Endothelial cell (in vitro differentiated cells): ENCODE data around the gene CPED1. TPM values are rescaled to one million over a fixed set of nuclear protein-coding genes. Genes with fewer than 3 reads are reported as not detected.

Source experiments
- DNase-seq: peaks from one replicate; pipeline ENCODE4 v3.0.0; 2021; ENCODE audit warnings: low spot score
- H3K27ac Mint-ChIP-seq: one replicate; pipeline ENCODE4 v1.8.0; 2021; ENCODE audit warnings: mixed read lengths, inconsistent platforms; ENCODE audit not compliant: unreplicated experiment
- H3K27me3 Mint-ChIP-seq: one replicate; pipeline ENCODE4 v1.8.0; 2021; ENCODE audit warnings: mild to moderate bottlenecking, moderate library complexity, mixed read lengths, inconsistent platforms; ENCODE audit not compliant: unreplicated experiment
- H3K36me3 Mint-ChIP-seq: one replicate; pipeline ENCODE4 v1.8.0; 2021; ENCODE audit warnings: mild to moderate bottlenecking, low read depth, mixed read lengths, inconsistent platforms; ENCODE audit not compliant: unreplicated experiment
- H3K4me1 Mint-ChIP-seq: one replicate; pipeline ENCODE4 v1.8.0; 2021; ENCODE audit warnings: mild to moderate bottlenecking, mixed read lengths, inconsistent platforms; ENCODE audit not compliant: unreplicated experiment
- H3K4me3 Mint-ChIP-seq: one replicate; pipeline ENCODE4 v1.8.0; 2021; ENCODE audit warnings: mild to moderate bottlenecking, mixed read lengths, inconsistent platforms; ENCODE audit not compliant: unreplicated experiment
- H3K9me3 Mint-ChIP-seq: one replicate; pipeline ENCODE4 v1.8.0; 2021; ENCODE audit warnings: mixed read lengths, inconsistent platforms; ENCODE audit not compliant: unreplicated experiment
- total RNA-seq: library from RNA; stranded (reverse); fragmentation: NEBNext Ultra II Directional; extraction: Animal tissue kit (Norgen Biotek cat#: 25700); gene quantifications from one replicate; pipeline ENCODE4 v1.2.1, GENCODE V29; 2021; ENCODE audit not compliant: unreplicated experiment
- TF ChIP-seq, protein P1 (sequence below): fragments of 200-600 bp; sonication (generic); IDR thresholded peaks from one replicate; pipeline ENCODE4 v1.5.0; 2021; ENCODE audit warnings: antibody characterized with exemption; ENCODE audit not compliant: unreplicated experiment

The CPED1 gene
- total RNA-seq, 1 donor from 2014 or later: 1.8 TPM

DNA sequence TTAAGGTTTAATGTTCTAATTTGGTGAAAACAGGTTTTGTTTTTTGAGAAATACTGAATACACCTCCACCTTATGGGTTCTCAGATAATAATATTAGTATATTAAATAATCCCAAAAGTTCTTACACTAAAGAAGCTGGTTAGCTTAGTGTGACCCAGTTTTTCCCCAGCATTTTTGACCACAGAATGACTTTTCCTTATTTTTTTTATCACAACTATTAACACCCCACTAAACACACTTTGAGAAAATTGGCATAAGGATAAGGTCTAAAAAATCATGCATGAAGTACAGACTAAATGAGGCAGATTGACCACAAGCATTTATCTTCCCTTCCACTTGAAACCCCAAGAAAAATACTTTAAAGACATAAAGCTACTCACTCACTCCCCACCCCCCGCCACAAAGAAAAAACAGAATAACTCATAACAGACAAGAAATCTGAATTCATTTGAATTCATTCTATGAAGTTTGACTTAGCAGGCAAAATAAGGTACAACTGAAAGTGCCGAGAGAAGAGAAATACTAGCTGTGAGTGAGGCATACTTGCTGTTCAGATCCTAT, 290.6 kb downstream of the CPED1 start:
- TF ChIP-seq, protein P1, sequence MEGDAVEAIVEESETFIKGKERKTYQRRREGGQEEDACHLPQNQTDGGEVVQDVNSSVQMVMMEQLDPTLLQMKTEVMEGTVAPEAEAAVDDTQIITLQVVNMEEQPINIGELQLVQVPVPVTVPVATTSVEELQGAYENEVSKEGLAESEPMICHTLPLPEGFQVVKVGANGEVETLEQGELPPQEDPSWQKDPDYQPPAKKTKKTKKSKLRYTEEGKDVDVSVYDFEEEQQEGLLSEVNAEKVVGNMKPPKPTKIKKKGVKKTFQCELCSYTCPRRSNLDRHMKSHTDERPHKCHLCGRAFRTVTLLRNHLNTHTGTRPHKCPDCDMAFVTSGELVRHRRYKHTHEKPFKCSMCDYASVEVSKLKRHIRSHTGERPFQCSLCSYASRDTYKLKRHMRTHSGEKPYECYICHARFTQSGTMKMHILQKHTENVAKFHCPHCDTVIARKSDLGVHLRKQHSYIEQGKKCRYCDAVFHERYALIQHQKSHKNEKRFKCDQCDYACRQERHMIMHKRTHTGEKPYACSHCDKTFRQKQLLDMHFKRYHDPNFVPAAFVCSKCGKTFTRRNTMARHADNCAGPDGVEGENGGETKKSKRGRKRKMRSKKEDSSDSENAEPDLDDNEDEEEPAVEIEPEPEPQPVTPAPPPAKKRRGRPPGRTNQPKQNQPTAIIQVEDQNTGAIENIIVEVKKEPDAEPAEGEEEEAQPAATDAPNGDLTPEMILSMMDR: no peak

DNA sequence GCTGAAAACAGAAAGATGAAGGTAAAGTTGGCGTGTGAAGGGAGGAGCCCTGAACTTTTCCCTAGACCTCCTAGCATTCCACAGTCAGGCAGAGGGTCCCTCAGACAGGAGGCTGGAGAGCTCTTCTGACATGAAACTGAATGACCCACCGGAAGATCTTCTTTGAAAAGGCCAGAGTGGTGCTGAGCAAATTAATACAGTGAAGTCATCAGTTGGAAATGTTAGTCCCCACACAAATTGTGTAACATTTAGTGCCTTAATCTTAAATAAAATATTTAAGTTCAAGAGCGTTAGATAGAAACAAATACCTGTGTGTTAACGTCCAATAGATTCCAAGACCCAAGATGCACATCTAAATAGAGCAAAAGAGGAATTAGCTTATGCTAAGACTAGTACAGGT, 291.3 kb downstream of the CPED1 start:
- Mint-ChIP-seq H3K27me3 (no peaks in the 10 kb centered on the region), H3K4me1 (no peaks in the 10 kb centered on the region), H3K9me3 (peaks cover 7% of the 10 kb centered on the region), H3K36me3 (peaks cover 6% of the 10 kb centered on the region), H3K27ac (no peak overlapping the region), H3K4me3 (no peak overlapping the region)
- DNase-seq: no peak
- TF ChIP-seq, protein P1: no peak

More for the DNA sequence above, 290.6 kb downstream of the CPED1 start:
- H3K4me1 Mint-ChIP-seq: no peaks in the 10 kb centered on the region
- no peaks in the 10 kb centered on the region for H3K27me3 Mint-ChIP-seq
- H3K36me3 Mint-ChIP-seq: peaks cover 3% of the 10 kb centered on the region
- no peak overlapping the region for H3K27ac Mint-ChIP-seq
- H3K4me3 Mint-ChIP-seq: no peak overlapping the region
- no peak for DNase-seq
- peaks cover 3% of the 10 kb centered on the region for H3K9me3 Mint-ChIP-seq

DNA sequence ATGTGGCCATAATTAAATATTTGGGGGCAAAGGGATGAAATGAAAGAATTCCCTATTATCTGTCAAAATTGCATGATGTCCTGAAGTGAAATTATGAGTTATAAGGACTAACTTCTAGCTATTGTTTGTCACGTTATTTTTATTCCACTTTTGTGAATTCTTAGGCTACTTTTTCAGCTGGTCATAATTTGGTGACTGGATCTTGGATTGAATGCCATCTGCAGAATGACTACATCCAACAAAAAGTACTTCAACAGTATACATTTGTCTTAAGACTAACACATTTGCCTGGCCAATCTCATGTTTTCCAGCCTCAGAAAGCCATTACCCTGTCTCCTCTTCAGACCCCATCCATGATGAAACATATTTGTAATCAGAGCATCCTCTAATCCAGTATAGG, 292.1 kb downstream of the CPED1 start:
- Mint-ChIP-seq H3K9me3 (peaks cover 7% of the 10 kb centered on the region), H3K36me3 (peaks cover 11% of the 10 kb centered on the region), H3K4me3 (no peak overlapping the region), H3K4me1 (no peaks in the 10 kb centered on the region), H3K27ac (no peak overlapping the region), H3K27me3 (no peaks in the 10 kb centered on the region)
- DNase-seq: no peak
- TF ChIP-seq, protein P1: no peak

DNA sequence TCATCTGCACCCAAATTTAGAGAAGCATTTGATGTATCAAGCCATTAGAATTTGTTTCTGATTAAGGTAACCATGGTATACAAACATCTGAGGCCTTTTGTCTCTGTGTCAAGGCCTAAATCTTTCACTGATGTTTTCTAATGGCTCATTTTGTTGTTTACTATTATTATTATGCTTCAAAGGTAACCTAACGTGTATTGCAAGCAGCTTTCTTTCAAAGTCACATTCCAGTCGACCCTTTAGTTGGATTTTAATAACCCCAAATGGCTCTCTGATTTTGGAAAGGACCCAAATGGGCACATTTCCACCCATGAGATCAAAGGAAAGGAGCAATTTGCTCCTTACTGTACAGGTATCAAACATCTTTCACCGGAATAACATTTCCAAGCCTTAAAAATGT, 293.6 kb downstream of the CPED1 start:
- Mint-ChIP-seq H3K4me3 (no peak overlapping the region), H3K4me1 (no peaks in the 10 kb centered on the region), H3K27ac (no peak overlapping the region), H3K9me3 (peaks cover 7% of the 10 kb centered on the region), H3K36me3 (peaks cover 11% of the 10 kb centered on the region), H3K27me3 (no peaks in the 10 kb centered on the region)
- DNase-seq: no peak
- TF ChIP-seq, protein P1: no peak

DNA sequence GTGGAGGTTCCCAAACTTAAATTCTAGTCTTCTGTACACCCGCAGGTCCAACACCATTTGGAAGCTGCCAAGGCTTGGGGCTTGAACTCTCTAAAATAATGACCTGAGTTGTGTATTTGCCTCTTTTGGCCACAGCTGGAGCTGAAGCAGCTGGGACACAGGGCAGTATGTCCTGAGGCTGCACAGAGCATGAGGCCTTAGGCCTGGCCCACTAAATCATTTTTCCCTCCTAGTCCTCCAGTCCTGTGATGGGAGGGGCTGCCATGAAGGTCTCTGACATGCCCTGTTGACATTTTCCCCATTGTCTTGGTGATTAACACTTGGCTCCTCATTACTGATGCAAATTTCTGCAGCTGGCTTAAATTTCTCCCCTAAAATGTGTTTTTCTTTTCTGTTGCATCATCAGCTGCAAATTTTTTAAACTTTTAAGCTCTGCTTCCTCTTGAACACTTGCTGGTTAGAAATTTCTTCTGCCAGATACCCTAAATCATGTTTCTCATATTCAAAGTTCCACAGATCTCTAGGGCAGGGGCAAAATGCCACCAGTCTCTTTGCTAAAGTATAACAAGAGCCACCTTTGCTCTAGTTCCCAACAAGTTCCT, 296.7 kb downstream of the CPED1 start:
- no peaks in the 10 kb centered on the region for H3K27me3 Mint-ChIP-seq
- no peak for DNase-seq
- H3K27ac Mint-ChIP-seq: no peak overlapping the region
- H3K4me1 Mint-ChIP-seq: no peaks in the 10 kb centered on the region
- H3K36me3 Mint-ChIP-seq: peaks cover 11% of the 10 kb centered on the region
- peaks cover 7% of the 10 kb centered on the region for H3K9me3 Mint-ChIP-seq
- TF ChIP-seq, protein P1: no peak
- no peak overlapping the region for H3K4me3 Mint-ChIP-seq
